MCF 10A (cell line): Measurements from ENCODE around the gene REV3L. TPM values are rescaled to one million over a fixed set of nuclear protein-coding genes. Genes with fewer than 3 reads are reported as not detected.

Experiments used
- BruUV-seq: library from RNA; stranded (reverse); fragments of 400-500 nt; replicated peaks from 2 replicates; lab custom pipeline; 2021; lab: Mats Ljungman, UMichigan
- CTCF ChIA-PET: fragments of 300-600 bp; sonication (Branson Sonifier 250); formaldehyde crosslinking; extraction: SDS; loops from one replicate; lab custom pipeline; 2021; ENCODE audit warnings: antibody characterized with exemption, inconsistent platforms; lab: Yijun Ruan, JAX
- POLR2A ChIA-PET: fragments of 300-600, 350-650 bp; sonication (Branson Sonifier 250); formaldehyde crosslinking; extraction: SDS; loops from one replicate; lab custom pipeline; 2020; ENCODE audit warnings: antibody characterized with exemption, inconsistent platforms; lab: Yijun Ruan, JAX
- DNase-seq: peaks from one replicate; pipeline ENCODE4 v3.0.0-alpha.2; 2018; ENCODE audit not compliant: unreplicated experiment
- H3K27ac Mint-ChIP-seq: one replicate; pipeline ENCODE4 v1.8.0; 2022; ENCODE audit warnings: mild to moderate bottlenecking, low read depth, mixed read lengths; ENCODE audit not compliant: unreplicated experiment
- H3K27me3 Mint-ChIP-seq: one replicate; pipeline ENCODE4 v1.8.0; 2022; ENCODE audit warnings: mixed read lengths; ENCODE audit not compliant: insufficient read depth, unreplicated experiment
- H3K36me3 Mint-ChIP-seq: one replicate; pipeline ENCODE4 v1.8.0; 2022; ENCODE audit warnings: mild to moderate bottlenecking, moderate library complexity, mixed read lengths; ENCODE audit not compliant: insufficient read depth, unreplicated experiment
- H3K4me1 Mint-ChIP-seq: one replicate; pipeline ENCODE4 v1.8.0; 2022; ENCODE audit warnings: mixed read lengths; ENCODE audit not compliant: insufficient read depth, unreplicated experiment
- H3K4me3 Mint-ChIP-seq: one replicate; pipeline ENCODE4 v1.8.0; 2022; ENCODE audit warnings: mild to moderate bottlenecking, moderate library complexity, mixed read lengths; ENCODE audit not compliant: unreplicated experiment
- H3K9me3 Mint-ChIP-seq: one replicate; pipeline ENCODE4 v1.8.0; 2022; ENCODE audit warnings: mixed read lengths; ENCODE audit not compliant: unreplicated experiment
- CTCF ChIP-seq: fragments of 200-600 bp; IDR thresholded peaks from one replicate; pipeline ENCODE4 v1.8.0; 2022; ENCODE audit warnings: antibody characterized with exemption, mild to moderate bottlenecking; ENCODE audit not compliant: unreplicated experiment
- intact Hi-C: fragments of 100-400 bp; cut with micrococcal nuclease; formaldehyde crosslinking; loops from 2 replicates; pipeline ENCODE4 v1.14.1; 2022
- total RNA-seq: library from RNA; stranded (reverse); gene quantifications from 2 replicates; pipeline ENCODE4 v1.2.3, GENCODE V29; 2022

The REV3L gene
- total RNA-seq, 1 experiment from 2014 or later: 31.2 TPM

DNA sequence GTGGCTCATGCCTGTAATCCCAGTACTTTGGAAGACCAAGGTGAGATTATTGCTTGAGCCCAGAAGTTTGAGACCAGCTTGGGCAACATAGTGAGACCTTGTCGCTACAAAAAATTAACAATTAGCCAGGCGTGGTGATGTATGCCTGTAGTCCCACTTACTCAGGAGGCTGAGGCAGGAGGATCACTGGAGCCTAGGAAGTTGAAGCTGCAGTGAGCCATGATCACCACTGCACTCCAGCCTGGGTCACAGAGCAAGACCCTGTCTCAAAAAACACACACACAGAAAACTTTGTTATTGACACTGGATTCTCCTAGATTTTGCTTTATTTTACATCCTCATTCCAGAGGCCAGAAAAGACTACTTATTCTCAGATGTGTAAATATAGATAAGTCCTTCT is 9.5 kb upstream of the REV3L start:
- Mint-ChIP-seq H3K4me3 (no peak overlapping the region), H3K36me3 (peaks cover 16% of the 10 kb centered on the region), H3K4me1 (peaks cover 5% of the 10 kb centered on the region), H3K9me3 (no peaks in the 10 kb centered on the region), H3K27ac (no peak overlapping the region), H3K27me3 (no peaks in the 10 kb centered on the region)
- ChIA-PET POLR2A (no interaction called here), CTCF (no interaction called here)
- DNase-seq: no peak
- intact Hi-C loops: no loop called here
- no peak for TF ChIP-seq CTCF
- no TSS peak for BruUV-seq

DNA sequence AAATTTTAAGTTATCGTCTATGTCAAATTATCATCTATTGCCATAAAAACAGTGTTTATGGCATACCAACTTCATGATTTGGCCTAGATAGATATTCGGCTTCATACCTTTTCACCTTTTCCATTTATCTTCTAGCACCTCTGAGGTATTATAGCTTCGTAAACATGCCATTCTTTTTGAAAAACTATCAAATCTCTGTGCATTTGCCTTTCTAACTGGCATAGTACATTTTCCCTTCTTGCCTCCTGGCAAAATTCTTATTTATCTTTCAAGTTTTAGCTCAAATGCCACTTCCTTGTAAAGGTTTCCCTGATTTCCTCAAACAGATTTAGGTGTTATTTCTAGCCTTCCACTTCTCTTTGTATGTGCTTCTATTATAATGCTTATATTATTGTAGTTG is 7.0 kb upstream of the REV3L start:
- no peak for TF ChIP-seq CTCF
- CTCF ChIA-PET: interaction anchor here (0.9 to 1.1 kb wide), 2 partner anchors 11 to 36 kb away, joined by 3 to 4 read pairs; no protein-coding TSS in a partner anchor
- no peak overlapping the region for H3K27ac Mint-ChIP-seq
- H3K4me3 Mint-ChIP-seq: no peak overlapping the region
- POLR2A ChIA-PET: interaction anchor here (0.6 kb wide), 1 partner anchor 133 kb away, joined by 3 read pairs; no protein-coding TSS in a partner anchor
- H3K4me1 Mint-ChIP-seq: peaks cover 5% of the 10 kb centered on the region
- intact Hi-C loops: no loop called here
- BruUV-seq: no TSS peak
- no peak for DNase-seq
- no peaks in the 10 kb centered on the region for H3K27me3 Mint-ChIP-seq
- H3K36me3 Mint-ChIP-seq: peaks cover 16% of the 10 kb centered on the region
- H3K9me3 Mint-ChIP-seq: no peaks in the 10 kb centered on the region

- Mint-ChIP-seq H3K9me3 (no peaks in the 10 kb centered on the region), H3K27ac (peak overlapping the region; percentile 7), H3K4me3 (no peak overlapping the region), H3K27me3 (no peaks in the 10 kb centered on the region), H3K4me1 (peaks cover 11% of the 10 kb centered on the region), H3K36me3 (peaks cover 23% of the 10 kb centered on the region)
- CTCF ChIA-PET: interaction anchor here (0.7 to 1.1 kb wide), 2 partner anchors 117 to 169 kb away, joined by 3 to 6 read pairs; no protein-coding TSS in a partner anchor
- intact Hi-C loops: no loop called here
- POLR2A ChIA-PET: interaction anchor here (0.7 to 5.5 kb wide), 6 partner anchors 10 to 116 kb away, joined by 3 to 145 read pairs (median 3); partner anchors contain the start of gene TRAF3IP2
- peak; percentile 71 for DNase-seq
- no TSS peak for BruUV-seq
- no peak for TF ChIP-seq CTCF
Observed at GRCh38 chr6:111487661-111488060, 4.6 kb upstream of the REV3L start.

- ChIA-PET POLR2A (interaction anchor here (0.5 to 5.5 kb wide), 7 partner anchors 11 to 117 kb away, joined by 3 to 145 read pairs (median 3); partner anchors contain the start of gene TRAF3IP2), CTCF (interaction anchor here (1.1 kb wide), 1 partner anchor 118 kb away, joined by 6 read pairs; no protein-coding TSS in a partner anchor)
- Mint-ChIP-seq H3K36me3 (peaks cover 23% of the 10 kb centered on the region), H3K27me3 (no peaks in the 10 kb centered on the region), H3K9me3 (no peaks in the 10 kb centered on the region), H3K4me1 (peaks cover 11% of the 10 kb centered on the region), H3K4me3 (no peak overlapping the region), H3K27ac (peak overlapping the region; percentile 7)
- DNase-seq: no peak
- no TSS peak for BruUV-seq
- intact Hi-C loops: no loop called here
- no peak for TF ChIP-seq CTCF
Observed at GRCh38 chr6:111486921-111487320, 3.9 kb upstream of the REV3L start.
